Skin epidermis (tissue), 12 donors: ENCODE results near the gene PDZD11.
A peak's percentile ranks its signal among the peaks of the same experiment; 100 is the strongest.
"Not testable (repeated sequence)": the region's sequence is repeated elsewhere in the genome, so short reads cannot be mapped to it uniquely, and the experiment has no call there.

Experiments used
- H3K27ac ChIP-seq, 21 experiments: fragments of 200-600 bp; sonication (generic) in 11 of 21; one replicate each; pipeline ENCODE4 v1.5.0; 2020; ENCODE audit warnings: mild to moderate bottlenecking in 3 of 21, inconsistent platforms in 2 of 21, moderate library complexity in 2 of 21
- H3K4me3 ChIP-seq, 7 experiments: fragments of 200-600 bp; sonication (generic) in 2 of 7; one replicate each; pipeline ENCODE4 v1.5.0; 2020; ENCODE audit warnings: inconsistent platforms in 2 of 7, mild to moderate bottlenecking in 2 of 7, moderate library complexity in 1 of 7

Gene PDZD11

DNA sequence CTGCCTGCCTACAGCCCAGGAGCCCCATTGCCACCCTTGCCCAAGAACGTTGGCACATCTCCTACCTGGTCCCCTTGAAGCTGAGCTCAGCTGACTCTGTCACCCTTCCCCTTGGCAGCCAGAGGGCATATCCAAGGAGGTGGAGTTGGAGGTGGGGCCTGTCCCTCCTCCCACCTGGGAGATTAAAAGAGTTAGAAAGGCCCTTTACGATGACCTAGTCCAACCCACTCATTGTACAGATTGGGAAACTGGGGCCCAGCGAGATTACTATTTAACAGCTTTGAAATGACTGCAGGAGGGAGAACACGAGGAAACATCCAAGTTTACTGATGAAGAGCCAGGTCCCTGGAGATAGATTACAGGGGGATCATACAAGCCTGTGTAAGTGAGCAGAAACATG, 29.6 kb downstream of the PDZD11 start, which contains the start of gene P2RY4:
Gene P2RY4 (minus strand): TSS at position 101 of the 400 bp plus-strand sequence. CDS start 580 bp downstream, outside the sequence.
- Histone ChIP-seq H3K27ac (no peak within 1 kb of the TSS), H3K4me3 (no peak within 1 kb of the TSS)

DNA sequence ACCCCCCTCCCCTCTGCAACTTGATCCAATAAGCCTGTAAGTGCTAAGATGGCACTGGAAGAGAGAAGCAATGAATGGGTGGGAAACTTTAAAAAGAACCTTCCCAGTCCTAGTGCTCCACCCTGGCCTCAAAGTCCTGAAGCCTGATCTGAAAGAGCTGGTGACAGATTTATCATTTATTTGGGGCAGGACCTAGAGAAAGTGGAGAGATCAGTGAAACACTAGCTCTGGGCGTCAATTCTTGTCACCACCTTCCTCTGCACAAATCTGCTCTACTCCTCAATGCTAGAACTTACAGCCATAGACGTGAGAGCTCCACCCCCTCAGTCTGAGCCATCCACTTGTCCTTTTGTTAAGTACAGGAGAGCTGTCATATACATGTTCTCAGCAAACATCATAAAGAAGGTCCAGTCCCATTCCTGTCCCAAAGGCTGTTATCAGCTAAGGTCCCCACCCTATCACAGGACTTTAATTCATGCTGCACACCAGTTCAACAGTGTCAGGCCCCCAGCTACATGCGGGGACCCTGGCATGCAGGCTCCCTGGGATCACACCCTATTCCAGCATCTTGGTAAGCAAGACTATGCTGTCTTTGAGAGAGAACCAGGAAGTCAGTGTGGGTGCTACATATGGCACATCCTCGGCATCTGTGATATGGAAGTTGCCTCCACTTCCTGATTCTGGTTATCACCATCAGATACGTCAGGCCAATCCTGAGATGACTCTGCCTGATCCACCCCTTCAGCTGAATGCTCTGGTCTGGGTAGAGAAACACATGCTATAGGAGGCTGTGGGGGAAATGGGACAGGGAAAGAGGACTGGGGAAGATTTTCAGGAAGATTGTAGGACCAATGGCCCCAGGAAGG, 32.1 kb downstream of the PDZD11 start:
- Histone ChIP-seq H3K27ac (no peak overlapping the region), H3K4me3 (no peak overlapping the region)

DNA sequence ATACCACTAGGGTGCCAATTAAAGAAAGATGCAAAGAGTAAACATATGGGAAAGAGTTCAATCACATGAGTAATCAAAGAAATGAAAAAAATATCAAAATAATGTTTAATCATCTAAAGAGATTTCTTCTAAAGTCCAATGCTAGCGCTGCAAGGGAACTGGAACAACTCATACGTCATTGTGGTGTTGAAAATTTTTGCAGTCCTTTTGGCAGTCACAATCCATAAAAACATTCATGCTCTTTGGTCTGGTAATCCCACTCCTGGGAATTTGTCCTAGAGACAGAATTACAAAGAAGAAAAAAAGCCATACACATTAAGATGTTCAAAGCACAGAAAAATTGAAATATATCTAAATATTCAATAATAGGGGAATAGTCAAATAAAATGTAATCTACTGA, 34.3 kb downstream of the PDZD11 start:
- Histone ChIP-seq H3K27ac (no peak overlapping the region), H3K4me3 (no peak overlapping the region)

DNA sequence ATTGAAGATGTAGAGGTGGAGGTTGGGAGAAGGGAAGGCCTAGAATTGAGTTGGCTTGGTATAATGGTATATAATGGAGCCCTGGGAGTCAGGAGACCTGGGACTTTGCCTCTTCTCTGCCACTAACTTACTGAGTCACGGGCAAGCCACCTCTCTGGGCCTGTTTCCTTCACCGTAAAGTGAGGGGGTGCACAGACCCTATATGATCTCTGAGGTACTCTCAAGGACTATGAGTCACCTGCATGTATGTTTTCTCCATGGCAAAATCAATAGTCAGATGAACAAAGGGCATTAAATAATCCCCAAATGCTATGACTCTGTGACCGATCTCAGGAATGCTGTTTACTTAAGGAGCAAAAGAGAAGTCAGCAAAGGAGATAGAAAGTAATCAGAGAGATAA, 34.8 kb downstream of the PDZD11 start:
- Histone ChIP-seq H3K4me3 (no peak overlapping the region), H3K27ac (no peak overlapping the region)

DNA sequence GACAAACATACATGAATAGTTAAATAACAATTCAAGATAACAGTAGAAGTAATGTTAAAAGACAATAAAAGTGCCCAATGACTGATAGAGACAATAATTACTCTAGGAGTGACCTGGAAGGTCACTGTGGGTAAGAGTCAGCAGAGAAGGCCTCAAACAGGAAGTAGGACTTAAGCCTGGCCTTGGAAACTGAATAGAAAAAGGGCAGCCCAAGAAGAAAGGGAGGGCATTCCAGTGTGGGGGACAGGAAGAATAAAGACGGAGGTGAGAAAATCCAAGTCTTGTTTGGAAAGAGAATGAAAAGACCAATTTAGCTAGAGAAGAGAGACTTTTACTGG, 35.7 kb downstream of the PDZD11 start:
- H3K27ac ChIP-seq, result peak overlapping the region in 1 of 21 experiments; percentile 30
- H3K4me3 ChIP-seq, result no peak overlapping the region

DNA sequence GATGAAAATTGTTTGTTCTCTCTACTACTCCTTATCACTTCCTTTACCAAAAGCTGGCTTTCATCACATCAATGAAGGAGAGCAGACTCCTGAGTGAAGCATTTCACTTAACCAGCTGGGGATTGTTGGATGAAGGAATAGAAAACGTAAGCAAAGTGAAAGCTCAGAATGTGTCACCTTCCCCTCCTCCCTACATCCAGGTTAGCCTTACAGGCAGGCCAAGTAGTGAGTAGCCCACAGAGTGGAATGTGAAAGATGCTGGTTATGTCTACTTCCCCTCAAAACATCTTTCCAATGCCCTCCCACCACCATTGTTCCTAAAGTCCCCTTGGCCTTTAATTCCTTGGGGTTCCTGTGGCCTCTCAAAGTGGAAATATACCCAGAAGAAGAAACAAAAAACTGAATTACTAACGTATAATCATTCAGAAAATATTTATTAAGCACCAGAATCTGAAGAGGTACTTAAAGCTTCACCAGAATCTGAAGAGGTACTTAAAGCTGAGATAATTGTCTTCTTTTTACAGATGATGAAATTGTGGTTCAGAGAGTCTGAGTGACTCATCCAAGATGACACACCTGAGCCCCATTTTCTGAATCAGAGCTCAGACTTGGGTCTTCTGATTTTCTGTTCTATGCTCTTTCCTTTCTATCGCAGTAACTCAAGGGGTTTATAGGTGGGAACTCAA, 36.2 kb downstream of the PDZD11 start:
- peak overlapping the region in 1 of 21 experiments; percentile 30 for H3K27ac ChIP-seq
- no peak overlapping the region for H3K4me3 ChIP-seq

DNA sequence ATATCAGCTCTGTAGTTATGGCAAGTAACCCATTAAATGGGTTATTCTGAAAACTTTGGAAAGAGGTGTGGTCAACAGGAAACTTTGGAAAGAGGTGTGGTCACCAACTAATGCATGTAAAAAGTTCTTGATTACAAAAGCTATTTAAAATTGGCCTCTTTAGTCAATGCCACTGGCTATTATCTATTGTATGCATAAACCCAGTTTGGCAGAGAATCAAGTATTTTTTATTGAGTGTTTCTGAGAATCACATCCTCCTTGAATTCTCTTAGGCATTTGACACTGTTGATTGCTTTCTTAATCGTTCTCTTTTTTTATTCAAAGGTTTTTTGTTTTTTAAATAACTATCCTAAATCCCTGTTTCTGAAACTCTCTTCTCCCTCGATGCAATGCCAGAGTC, 37.2 kb downstream of the PDZD11 start:
- Histone ChIP-seq H3K27ac (no peak overlapping the region), H3K4me3 (no peak overlapping the region)

DNA sequence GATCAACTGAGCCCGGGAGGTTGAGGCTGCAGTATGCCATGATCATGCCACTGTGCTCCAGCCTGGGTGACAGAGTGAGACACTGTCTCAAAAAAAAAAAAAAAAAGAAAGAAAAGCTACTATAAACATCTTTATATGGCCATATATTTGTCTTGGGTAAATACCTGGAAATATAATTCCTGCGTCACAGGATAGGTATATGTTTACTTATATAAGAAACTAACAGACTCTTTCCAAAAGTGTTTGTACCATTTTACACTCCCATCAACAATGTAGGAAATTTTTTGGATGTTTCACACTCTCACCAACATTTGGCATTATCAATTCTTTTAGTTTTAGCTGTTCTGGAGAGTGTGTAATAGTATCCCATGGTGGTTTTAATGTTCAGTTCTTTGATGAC, 42.5 kb downstream of the PDZD11 start:
- Histone ChIP-seq H3K27ac (no peak overlapping the region), H3K4me3 (no peak overlapping the region)

DNA sequence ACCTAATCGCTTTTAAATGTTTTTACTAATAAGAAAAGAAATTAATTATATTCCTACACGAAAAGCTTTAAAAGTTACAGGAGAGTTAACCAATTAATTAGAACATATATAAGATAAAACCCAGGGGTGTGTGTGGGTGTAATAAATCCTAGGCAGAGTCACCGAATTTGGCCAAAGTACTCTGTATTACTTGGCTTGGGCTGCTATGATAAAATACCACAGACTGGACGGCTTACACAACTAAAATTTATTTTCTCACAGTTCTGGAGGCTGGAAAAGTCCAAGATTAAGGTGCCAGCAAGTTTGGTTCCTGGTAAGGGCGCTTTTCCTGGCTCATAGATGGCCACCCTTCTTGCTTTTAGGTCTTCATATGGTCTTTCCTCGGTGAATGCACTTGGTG, 44.8 kb downstream of the PDZD11 start:
- H3K4me3 ChIP-seq, result no peak overlapping the region
- no peak overlapping the region for H3K27ac ChIP-seq

DNA sequence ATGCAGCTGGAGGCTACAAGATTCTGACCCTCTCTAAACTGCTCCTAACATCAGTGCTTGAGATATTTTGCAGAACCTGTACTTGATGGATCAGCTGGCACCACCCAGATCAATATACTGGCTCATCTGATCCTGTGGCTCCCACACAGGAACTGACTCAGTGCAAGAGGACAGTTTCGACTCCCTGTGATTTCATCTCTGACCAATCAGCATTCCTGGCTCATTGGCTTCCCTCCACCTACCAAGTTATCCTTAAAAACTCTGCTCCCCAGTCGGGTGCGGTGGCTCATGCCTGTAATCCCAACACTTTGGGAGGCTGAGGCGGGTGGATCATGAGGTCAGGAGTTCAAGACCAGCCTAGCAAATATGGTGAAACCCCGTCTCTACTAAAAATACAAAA, 46.1 kb downstream of the PDZD11 start:
- H3K4me3 ChIP-seq, H3K27ac ChIP-seq: not testable (repeated sequence)

DNA sequence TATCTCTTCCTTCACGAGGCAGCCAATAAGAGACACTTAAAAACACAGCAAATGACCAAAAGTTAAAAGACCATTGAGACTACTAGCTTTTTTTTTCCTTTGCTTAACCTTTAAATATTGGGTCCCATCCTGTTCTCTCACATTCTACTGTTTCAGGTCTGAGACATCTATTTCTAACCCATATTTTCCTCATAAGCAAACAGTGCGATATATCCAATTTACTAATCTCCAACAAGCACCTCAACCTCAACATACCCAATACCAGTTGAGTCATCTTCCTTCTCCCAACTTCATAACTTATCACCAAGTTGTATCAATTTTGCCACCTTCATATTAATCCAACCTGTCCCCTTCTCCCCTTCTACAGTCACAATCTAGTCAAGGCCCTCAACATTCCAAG, 48.2 kb downstream of the PDZD11 start:
- Histone ChIP-seq H3K27ac (no peak overlapping the region), H3K4me3 (no peak overlapping the region)

DNA sequence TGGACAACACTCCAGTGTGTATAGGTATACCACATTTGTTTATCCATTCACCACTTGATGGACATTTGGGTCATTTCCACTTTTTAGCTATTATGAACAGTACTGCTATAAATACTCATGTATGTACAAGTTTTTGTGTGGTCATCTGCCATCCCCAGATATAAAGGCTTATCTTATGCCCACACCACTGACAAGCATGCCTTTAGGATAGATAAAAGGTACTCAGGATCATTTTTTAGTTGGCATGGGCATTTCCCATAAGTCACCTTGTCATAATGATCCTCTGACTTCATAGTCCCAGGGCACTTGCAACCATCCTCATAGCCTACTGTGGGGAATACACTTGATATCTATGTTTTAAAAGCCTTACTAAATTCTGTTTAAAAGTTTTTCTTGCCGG, 49.0 kb downstream of the PDZD11 start:
- no peak overlapping the region for H3K4me3 ChIP-seq
- no peak overlapping the region for H3K27ac ChIP-seq
